Gastrocnemius medialis (tissue), 4 donors: ENCODE results near the gene MANEAL.

Experiments used
- CTCF ChIP-seq, 5 experiments: fragments of 450-650 bp in 3 of 5; fragments of 200-600 bp in 2 of 5; sonication (generic) in 2 of 5; IDR thresholded peaks in 4 of 5; conservative IDR thresholded peaks in 1 of 5; 1 replicate in 4 of 5; 2 replicates in 1 of 5; pipeline ENCODE4 v1.5.1; 2016 to 2019; ENCODE audit warnings: antibody characterized with exemption in 5 of 5, mild to moderate bottlenecking in 3 of 5, moderate library complexity in 3 of 5
- POLR2A ChIP-seq, 2 donors: fragments of 450-650 bp; IDR thresholded peaks; one replicate each; pipeline ENCODE4 v1.6.1; 2017; ENCODE audit warnings: antibody characterized with exemption in 2 of 2, mild to moderate bottlenecking in 2 of 2, moderate library complexity in 2 of 2

GRCh38 chr1:37794372-37795339 lies 1.0 kb downstream of the MANEAL start:
- TF ChIP-seq CTCF (IDR thresholded peaks at IDR 0.05 in 4 of 5, conservative IDR thresholded peaks at IDR 0.05 in 1 of 5) (no peak), POLR2A (IDR thresholded peaks at IDR 0.05) (no peak)
